ENCODE data around the gene EBI3.
"Not testable (repeated sequence)": the region's sequence is repeated elsewhere in the genome, so short reads cannot be mapped to it uniquely, and the experiment has no call there.

Gene EBI3

GRCh38 chr19:4267901-4268815, 38.8 kb downstream of the EBI3 start:
- no peak for TF ChIP-seq CTCF (IDR thresholded peaks at IDR 0.05; ENCODE audit: extremely low read depth, insufficient read depth, missing control alignments)
- no peak for DNase-seq (ENCODE audit: low spot score)
- in situ Hi-C loops (cut with MboI; ENCODE audit: low pct_unique_long_range_greater_than_20kb, low sequenced_read_pairs, unreplicated experiment), result no loop called here

GRCh38 chr19:4268816-4269430, 39.6 kb downstream of the EBI3 start:
- DNase-seq (ENCODE audit: low spot score), result no peak
- in situ Hi-C loops (cut with MboI; ENCODE audit: low pct_unique_long_range_greater_than_20kb, low sequenced_read_pairs, unreplicated experiment), result no loop called here
- TF ChIP-seq CTCF (IDR thresholded peaks at IDR 0.05; ENCODE audit: extremely low read depth, insufficient read depth, missing control alignments), result no peak

GRCh38 chr19:4272894-4273293, 43.6 kb downstream of the EBI3 start:
- no peak for DNase-seq (ENCODE audit: low spot score)
- TF ChIP-seq CTCF (IDR thresholded peaks at IDR 0.05; ENCODE audit: extremely low read depth, insufficient read depth, missing control alignments), result no peak
- in situ Hi-C loops (cut with MboI; ENCODE audit: low pct_unique_long_range_greater_than_20kb, low sequenced_read_pairs, unreplicated experiment), result loop anchor here (10.0 kb wide), 2 partner anchors 82 to 252 kb away; no protein-coding TSS in a partner anchor

- in situ Hi-C loops (cut with MboI; ENCODE audit: low pct_unique_long_range_greater_than_20kb, low sequenced_read_pairs, unreplicated experiment), result loop anchor here (10.0 kb wide), 2 partner anchors 80 to 250 kb away; no protein-coding TSS in a partner anchor
Measured at GRCh38 chr19:4274321-4274686, 45.0 kb downstream of the EBI3 start.

GRCh38 chr19:4277191-4277696, 47.9 kb downstream of the EBI3 start:
- DNase-seq (ENCODE audit: low spot score), result no peak
- in situ Hi-C loops (cut with MboI; ENCODE audit: low pct_unique_long_range_greater_than_20kb, low sequenced_read_pairs, unreplicated experiment), result loop anchor here (10.0 kb wide), 2 partner anchors 78 to 248 kb away; no protein-coding TSS in a partner anchor
- TF ChIP-seq CTCF (IDR thresholded peaks at IDR 0.05; ENCODE audit: extremely low read depth, insufficient read depth, missing control alignments), result no peak

More at GRCh38 chr19:4274321-4274686, 45.0 kb downstream of the EBI3 start:
- DNase-seq (ENCODE audit: low spot score), result not testable (repeated sequence)

GRCh38 chr19:4278010-4278409, 48.7 kb downstream of the EBI3 start:
- no peak for TF ChIP-seq CTCF (IDR thresholded peaks at IDR 0.05; ENCODE audit: extremely low read depth, insufficient read depth, missing control alignments)
- no peak for DNase-seq (ENCODE audit: low spot score)
- in situ Hi-C loops (cut with MboI; ENCODE audit: low pct_unique_long_range_greater_than_20kb, low sequenced_read_pairs, unreplicated experiment), result loop anchor here (10.0 kb wide), 2 partner anchors 77 to 247 kb away; no protein-coding TSS in a partner anchor

Measured in GM13977 (cell line).